ENCODE results near the gene GAS7.
A peak's percentile ranks its signal among the peaks of the same experiment; 100 is the strongest.

Gene GAS7

GRCh38 chr17:10200016-10200415 lies 1.6 kb upstream of the GAS7 start:
- no peak for DNase-seq

- DNase-seq: peak; percentile 61
These were observed 491 bp downstream of the GAS7 start for GRCh38 chr17:10197721-10198508.

- no peak for DNase-seq
These were observed 1.1 kb downstream of the GAS7 start for GRCh38 chr17:10197362-10197720.

DNA sequence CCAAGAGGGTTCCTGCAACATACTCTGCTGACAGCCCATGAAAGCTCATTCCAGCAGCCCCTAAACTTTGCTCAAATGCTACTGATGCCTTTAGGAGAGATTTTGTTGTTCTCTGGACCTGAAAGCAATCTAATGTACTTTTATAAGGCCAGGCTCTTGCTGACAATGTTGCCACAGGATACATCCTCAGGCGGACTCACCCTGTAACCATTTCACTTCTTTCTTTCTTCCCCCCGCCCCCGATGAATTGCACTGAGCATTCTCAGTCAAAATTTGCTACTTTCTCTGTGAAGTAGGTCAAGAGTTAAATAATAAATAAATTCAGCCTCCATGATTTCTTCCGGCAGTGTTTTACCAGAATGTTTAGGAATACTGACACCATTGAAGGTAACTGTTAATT lies 1.5 kb downstream of the GAS7 start:
- DNase-seq: no peak

DNA sequence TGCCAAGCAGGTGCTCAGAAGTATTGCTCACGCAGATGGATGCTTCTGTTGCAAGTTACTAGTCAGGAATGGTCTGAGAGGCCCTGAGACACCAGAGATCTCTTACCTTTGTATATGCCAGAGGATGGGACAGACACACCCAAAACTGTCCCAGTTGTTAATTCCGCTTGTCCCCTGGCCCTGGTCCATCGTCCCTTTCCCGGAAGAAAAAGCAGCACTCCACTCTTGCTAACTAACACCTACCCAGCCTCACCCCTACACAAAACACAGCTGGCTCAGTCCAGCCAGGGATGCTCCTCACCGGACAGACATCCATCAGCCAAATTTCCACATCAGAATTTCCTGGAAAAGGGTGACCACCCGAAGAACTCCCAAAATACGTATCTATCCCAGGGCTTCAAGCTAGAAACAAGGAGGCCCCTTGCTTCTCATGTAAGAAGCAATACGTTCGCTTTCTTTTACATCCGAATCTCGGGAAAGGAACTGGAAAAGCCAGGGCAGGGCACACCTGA lies 2.0 kb downstream of the GAS7 start:
- no peak for DNase-seq

GRCh38 chr17:10195090-10195805 lies 3.2 kb downstream of the GAS7 start:
- DNase-seq: no peak

- no peak for DNase-seq
These were observed 4.8 kb downstream of the GAS7 start for GRCh38 chr17:10193632-10194031.

- DNase-seq: no peak
These were observed 5.4 kb downstream of the GAS7 start for GRCh38 chr17:10192972-10193371.

- no peak for DNase-seq
These were observed 5.9 kb downstream of the GAS7 start for GRCh38 chr17:10192461-10192860.

DNA sequence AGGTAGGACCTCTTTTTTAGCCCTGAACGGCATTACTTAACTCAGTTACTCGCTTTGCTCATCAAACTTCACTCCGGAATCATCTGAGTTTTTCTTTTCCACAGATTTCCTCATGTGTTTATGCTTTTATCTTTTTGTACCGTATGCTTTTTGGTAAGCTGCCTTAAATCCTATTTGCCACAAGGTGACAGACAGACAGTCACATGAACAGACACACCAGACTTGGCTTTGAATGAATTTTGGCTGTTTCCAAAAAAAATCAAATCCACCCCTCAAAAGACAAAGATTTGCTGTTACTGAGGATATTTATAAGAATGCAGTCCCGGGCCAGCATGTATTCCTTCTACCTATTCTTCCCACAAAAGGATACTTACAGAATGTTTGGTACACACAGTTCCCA lies 10.9 kb downstream of the GAS7 start:
- DNase-seq: no peak

GRCh38 chr17:10186771-10187410 lies 11.5 kb downstream of the GAS7 start:
- no peak for DNase-seq

- DNase-seq: no peak
These were observed 14.2 kb downstream of the GAS7 start for GRCh38 chr17:10183931-10184930.

DNA sequence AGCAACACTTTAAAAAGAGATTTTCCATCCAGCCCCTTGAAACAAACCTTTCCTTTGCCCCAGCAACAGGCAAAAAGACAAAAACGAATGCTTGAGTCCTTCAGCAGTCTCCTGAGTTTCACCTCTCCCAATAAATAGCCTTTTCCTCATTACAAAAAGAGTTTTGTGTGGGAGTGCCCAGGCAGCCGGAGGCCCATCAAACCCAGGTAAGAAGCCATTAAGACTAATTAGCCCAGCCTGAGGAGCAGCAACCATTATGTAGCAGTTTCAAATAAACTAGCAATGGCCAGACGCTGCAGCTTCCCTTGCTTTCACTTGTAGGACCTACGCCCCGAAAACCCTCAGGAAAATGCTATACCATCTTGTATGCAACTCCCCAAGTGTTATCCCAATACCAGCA lies 15.6 kb downstream of the GAS7 start:
- DNase-seq: no peak

DNA sequence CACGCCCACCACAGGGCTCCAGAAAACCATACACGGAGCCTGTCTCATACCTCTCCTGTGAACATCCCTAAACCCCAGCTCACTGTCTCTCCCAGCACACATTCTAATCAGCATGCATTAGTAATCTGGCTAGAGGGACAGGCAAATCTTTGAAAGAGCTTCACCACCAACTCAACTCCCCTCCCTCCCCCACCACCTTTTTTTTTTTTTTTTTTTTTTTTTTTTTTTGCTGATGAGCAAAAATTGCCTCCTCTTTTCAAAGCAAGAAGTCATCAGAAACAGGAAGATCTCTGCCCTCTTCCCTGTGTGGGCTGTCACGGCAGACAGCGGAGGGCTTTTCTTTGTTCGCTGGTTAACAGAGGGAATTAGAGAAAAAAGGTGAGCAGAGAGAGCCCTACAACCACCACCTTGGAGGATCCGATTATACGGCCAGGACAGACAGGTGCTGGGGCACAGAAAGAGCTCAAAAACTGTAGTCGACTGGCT lies 19.9 kb downstream of the GAS7 start:
- DNase-seq: no peak

GRCh38 chr17:10177913-10178505 lies 20.4 kb downstream of the GAS7 start:
- DNase-seq: no peak

DNA sequence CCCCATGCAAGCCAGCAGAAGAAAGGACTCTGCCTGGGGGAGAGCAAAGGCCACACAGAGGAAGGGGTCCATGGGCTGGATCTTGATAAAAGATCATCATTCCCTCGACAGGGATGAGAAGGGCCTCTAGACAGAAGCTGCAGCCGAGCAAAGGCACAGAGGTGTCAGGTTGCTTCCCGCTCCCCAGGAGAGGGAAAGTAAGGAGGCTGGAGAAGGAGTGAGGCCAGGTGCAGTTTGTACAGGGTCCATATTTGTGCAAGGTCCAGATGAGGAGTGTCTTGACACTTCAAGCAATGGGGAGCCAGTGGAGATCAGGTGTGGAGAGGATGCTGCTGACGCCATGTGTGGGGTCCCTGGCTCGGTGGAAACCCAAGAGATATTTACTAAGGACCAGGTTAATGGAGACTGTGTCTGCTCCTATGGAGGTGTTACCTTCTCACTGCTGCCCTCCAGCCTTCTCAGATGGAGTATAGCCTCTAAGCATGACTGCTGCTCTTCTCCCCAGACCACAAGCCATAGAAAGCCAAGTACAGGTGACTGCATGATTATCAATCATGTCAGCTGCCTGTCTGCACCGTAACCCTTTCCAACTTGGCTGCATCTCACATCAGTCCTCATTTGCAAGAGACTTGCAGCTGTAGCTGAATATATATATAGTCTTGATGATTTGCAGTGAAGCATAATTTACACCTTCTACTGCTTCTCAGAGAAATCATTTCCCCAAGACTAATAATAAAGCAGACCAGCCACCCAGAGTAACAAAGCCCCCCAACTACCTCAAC lies 21.1 kb downstream of the GAS7 start:
- no peak for DNase-seq

DNA sequence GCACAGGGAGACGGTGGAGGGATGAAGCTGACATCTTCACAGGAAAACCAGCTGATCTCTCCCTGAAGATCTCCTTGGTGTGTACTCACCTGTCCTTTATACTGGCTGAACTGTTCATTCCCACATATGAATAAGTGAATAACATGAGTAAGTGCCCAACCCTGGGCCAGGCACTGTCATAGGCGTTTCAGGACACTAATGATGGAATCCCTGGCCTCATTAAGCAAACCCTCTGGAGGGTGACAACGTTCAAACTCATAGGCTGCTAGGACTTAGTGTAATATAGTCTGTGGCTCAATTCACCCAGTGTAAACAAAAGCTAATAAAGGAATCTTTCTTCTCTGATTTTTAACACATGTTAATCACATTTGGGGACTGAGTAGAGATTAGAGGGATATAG lies 24.5 kb downstream of the GAS7 start:
- DNase-seq: no peak

- no peak for DNase-seq
These were observed 25.6 kb downstream of the GAS7 start for GRCh38 chr17:10172778-10173177.

DNA sequence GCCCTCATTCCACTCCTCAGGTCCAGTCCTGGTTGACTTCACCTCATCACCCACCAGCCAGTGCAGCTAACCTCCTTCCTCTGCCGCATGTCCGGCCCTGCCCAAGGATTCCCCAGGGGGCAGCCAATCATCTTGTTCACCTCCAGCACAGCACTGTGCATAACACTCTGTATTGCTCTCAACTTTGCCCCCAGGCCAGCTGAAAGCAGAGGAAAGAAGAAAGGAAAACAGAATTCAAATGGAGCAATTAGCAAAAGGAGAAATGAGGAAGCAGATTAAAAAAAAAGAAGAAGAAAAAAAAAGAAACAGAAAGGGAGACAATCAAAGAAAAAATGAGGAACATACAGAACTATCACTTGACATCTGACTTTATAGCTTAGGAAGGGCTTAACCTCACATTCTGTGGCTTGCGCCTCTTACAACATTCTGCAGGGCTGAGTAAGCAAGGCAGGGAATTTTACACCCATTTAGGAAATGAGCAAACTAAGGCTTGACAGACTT lies 26.1 kb downstream of the GAS7 start:
- DNase-seq: no peak

DNA sequence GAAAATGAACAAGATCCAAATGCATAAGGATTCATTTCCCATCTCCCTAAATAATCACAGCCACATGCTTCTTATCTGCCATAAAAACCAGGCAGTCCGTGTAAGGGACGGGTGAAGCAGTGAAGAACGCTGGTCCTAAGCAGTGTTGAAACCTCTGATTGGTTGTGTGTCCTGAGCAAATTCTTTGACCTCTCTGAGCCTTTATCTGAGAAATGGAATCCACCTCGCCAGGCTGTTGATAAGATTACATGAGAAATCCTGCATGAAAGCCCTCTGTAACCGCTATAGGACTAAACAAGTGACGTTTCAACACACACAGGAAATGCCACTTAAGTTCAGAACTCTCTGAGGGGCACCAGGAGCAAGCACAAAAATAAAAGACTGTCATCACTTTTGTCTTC lies 26.8 kb downstream of the GAS7 start:
- DNase-seq: no peak

- DNase-seq: peak; percentile 81
These were observed 27.3 kb downstream of the GAS7 start for GRCh38 chr17:10171122-10171571.

Data from left hindlimb (tissue), 1 donor.